Panc1 (cell line): ENCODE results near the gene NUDT19.

Source experiments
- POLR2AphosphoS5 ChIP-seq: IDR thresholded peaks from 2 replicates; pipeline ENCODE4 v1.6.1; 2012; ENCODE audit warnings: mild to moderate bottlenecking, low read depth, low read length, moderate library complexity
- SIN3A ChIP-seq: IDR thresholded peaks from 2 replicates; pipeline ENCODE4 v1.6.1; 2012; ENCODE audit warnings: low read depth, mild to moderate bottlenecking, low read length, moderate library complexity, borderline replicate concordance; ENCODE audit not compliant: insufficient read depth
- TCF7L2 ChIP-seq: IDR thresholded peaks from 2 replicates; pipeline ENCODE4 v1.6.1; 2011; ENCODE audit warnings: mild to moderate bottlenecking, low read depth, low read length, inconsistent platforms
- TF ChIP-seq, protein P1 (sequence below): fragments of 450-650 bp; IDR thresholded peaks from 2 replicates; pipeline ENCODE4 v1.5.1; 2017; ENCODE audit warnings: mild to moderate bottlenecking
- TF ChIP-seq, protein P2 (sequence below), 2 experiments: IDR thresholded peaks; 2 replicates each; pipeline ENCODE4 v1.6.1; 2011 to 2012; ENCODE audit warnings: low read depth in 2 of 2, control low read depth in 1 of 2, low read length in 1 of 2, mild to moderate bottlenecking in 1 of 2, moderate library complexity in 1 of 2; ENCODE audit not compliant: insufficient read depth in 1 of 2

DNA sequence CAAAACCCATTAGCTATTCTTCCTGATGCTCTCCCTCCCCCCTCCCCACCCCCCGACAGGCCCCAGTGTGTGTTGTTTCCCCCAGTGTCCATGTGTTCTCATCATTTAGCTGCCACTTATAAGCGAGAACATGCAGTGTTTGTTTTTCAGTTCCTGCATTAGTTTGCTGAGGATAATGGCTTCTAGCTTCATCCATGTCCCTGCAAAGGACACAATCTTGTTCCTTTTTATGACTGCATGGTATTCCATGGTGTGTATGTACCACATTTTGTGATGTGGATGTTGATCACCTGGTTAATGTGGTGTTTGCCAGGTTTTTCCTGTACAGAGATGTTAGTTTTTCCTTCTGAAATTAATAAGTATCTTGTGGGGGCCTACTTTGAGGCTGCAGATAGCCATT is 59.4 kb downstream of the NUDT19 start:
- TF ChIP-seq, protein P1, sequence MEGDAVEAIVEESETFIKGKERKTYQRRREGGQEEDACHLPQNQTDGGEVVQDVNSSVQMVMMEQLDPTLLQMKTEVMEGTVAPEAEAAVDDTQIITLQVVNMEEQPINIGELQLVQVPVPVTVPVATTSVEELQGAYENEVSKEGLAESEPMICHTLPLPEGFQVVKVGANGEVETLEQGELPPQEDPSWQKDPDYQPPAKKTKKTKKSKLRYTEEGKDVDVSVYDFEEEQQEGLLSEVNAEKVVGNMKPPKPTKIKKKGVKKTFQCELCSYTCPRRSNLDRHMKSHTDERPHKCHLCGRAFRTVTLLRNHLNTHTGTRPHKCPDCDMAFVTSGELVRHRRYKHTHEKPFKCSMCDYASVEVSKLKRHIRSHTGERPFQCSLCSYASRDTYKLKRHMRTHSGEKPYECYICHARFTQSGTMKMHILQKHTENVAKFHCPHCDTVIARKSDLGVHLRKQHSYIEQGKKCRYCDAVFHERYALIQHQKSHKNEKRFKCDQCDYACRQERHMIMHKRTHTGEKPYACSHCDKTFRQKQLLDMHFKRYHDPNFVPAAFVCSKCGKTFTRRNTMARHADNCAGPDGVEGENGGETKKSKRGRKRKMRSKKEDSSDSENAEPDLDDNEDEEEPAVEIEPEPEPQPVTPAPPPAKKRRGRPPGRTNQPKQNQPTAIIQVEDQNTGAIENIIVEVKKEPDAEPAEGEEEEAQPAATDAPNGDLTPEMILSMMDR: no peak
- TF ChIP-seq, protein P2, sequence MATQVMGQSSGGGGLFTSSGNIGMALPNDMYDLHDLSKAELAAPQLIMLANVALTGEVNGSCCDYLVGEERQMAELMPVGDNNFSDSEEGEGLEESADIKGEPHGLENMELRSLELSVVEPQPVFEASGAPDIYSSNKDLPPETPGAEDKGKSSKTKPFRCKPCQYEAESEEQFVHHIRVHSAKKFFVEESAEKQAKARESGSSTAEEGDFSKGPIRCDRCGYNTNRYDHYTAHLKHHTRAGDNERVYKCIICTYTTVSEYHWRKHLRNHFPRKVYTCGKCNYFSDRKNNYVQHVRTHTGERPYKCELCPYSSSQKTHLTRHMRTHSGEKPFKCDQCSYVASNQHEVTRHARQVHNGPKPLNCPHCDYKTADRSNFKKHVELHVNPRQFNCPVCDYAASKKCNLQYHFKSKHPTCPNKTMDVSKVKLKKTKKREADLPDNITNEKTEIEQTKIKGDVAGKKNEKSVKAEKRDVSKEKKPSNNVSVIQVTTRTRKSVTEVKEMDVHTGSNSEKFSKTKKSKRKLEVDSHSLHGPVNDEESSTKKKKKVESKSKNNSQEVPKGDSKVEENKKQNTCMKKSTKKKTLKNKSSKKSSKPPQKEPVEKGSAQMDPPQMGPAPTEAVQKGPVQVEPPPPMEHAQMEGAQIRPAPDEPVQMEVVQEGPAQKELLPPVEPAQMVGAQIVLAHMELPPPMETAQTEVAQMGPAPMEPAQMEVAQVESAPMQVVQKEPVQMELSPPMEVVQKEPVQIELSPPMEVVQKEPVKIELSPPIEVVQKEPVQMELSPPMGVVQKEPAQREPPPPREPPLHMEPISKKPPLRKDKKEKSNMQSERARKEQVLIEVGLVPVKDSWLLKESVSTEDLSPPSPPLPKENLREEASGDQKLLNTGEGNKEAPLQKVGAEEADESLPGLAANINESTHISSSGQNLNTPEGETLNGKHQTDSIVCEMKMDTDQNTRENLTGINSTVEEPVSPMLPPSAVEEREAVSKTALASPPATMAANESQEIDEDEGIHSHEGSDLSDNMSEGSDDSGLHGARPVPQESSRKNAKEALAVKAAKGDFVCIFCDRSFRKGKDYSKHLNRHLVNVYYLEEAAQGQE (IDR thresholded peaks at IDR 0.05; ENCODE audit: insufficient read depth in 1 of 2, low read depth in 2 of 2, low read length in 1 of 2): no peak
- TF ChIP-seq POLR2AphosphoS5 (no peak), TCF7L2 (no peak), SIN3A (no peak)
